A549 (cell line): ENCODE data around the gene TNNI2. TPM values are rescaled to one million over a fixed set of nuclear protein-coding genes. Genes with fewer than 3 reads are reported as not detected.

Experiments used
- ATAC-seq, 2 experiments: fragments of 200-7000 bp in 1 of 2; fragments of >200 bp in 1 of 2; cut with Nextera tagmentation in 1 of 2; cut with Tn5 transposase in 1 of 2; 3 replicates each; pipeline versions ENCODE4 v1.8.0 to v1.9.1; 2018 to 2020; ENCODE audit warnings: mild to moderate bottlenecking in 1 of 2, moderate library complexity in 1 of 2
- CTCF ChIA-PET: fragments of 300-600 bp; sonication (Branson Sonifier 250); formaldehyde crosslinking; extraction: SDS; loops from one replicate; lab custom pipeline; 2021; ENCODE audit warnings: antibody characterized with exemption, inconsistent platforms; lab: Yijun Ruan, JAX
- POLR2A ChIA-PET: fragments of 350-600 bp; formaldehyde crosslinking; extraction: SDS; loops from one replicate; lab custom pipeline; 2021; ENCODE audit warnings: antibody characterized with exemption, inconsistent platforms; lab: Yijun Ruan, JAX
- DNase-seq, 2 experiments: peaks; one replicate each; pipeline versions ENCODE4 v3.0.0 to v3.0.0-alpha.2; 2011 to 2016; ENCODE audit warnings: low read depth in 1 of 2, low spot score in 1 of 2
- FAIRE-seq: peaks from 2 replicates; lab custom pipeline; 2011; peaks lifted over from hg19 to GRCh38; lab: Jason Lieb, UNC
- H3K27ac ChIP-seq, 2 experiments: fragments of >200 bp; sonication (Bioruptor Twin); formaldehyde crosslinking; 3 replicates each; pipeline ENCODE4 v1.5.1; 2016 to 2017
- H3K4me1 ChIP-seq: fragments of >200 bp; sonication (Bioruptor Twin); formaldehyde crosslinking; 3 replicates; pipeline ENCODE4 v1.6.1; 2016
- H3K4me2 ChIP-seq: fragments of >200 bp; sonication (Bioruptor Twin); formaldehyde crosslinking; 3 replicates; pipeline ENCODE4 v1.6.1; 2016
- H3K4me3 ChIP-seq: fragments of >200 bp; sonication (Bioruptor Twin); formaldehyde crosslinking; 3 replicates; pipeline ENCODE4 v1.5.1; 2016
- H3K9me3 ChIP-seq: fragments of >200 bp; sonication (Bioruptor Twin); formaldehyde crosslinking; 3 replicates; pipeline ENCODE4 v1.6.1; 2016
- CHD4 ChIP-seq: fragments of 200-600 bp; sonication (generic); IDR thresholded peaks from 2 replicates; pipeline ENCODE4 v1.6.1; 2016; ENCODE audit warnings: antibody characterized with exemption, mild to moderate bottlenecking, borderline replicate concordance
- ESRRA ChIP-seq: fragments of 150-350 bp; IDR thresholded peaks from 2 replicates; pipeline ENCODE4 v1.6.1; 2014; ENCODE audit warnings: mild to moderate bottlenecking, low read length, borderline replicate concordance
- HDAC2 ChIP-seq: fragments of 200-600 bp; sonication (generic); IDR thresholded peaks from 2 replicates; pipeline ENCODE4 v1.6.1; 2016
- HEYL ChIP-seq: fragments of 250-450 bp; sonication (Bioruptor Pico); IDR thresholded peaks from 2 replicates; pipeline ENCODE4 v1.8.0; 2021; ENCODE audit warnings: mild to moderate bottlenecking, moderate library complexity
- HOXB5 ChIP-seq: fragments of 250-450 bp; sonication (Bioruptor Pico); IDR thresholded peaks from 2 replicates; pipeline ENCODE4 v1.5.0; 2020; ENCODE audit warnings: mild to moderate bottlenecking, moderate library complexity
- MAFK ChIP-seq: fragments of 450-650 bp; IDR thresholded peaks from 2 replicates; pipeline ENCODE4 v1.6.1; 2014; ENCODE audit not compliant: partially characterized antibody
- MAZ ChIP-seq: fragments of 150-350 bp; IDR thresholded peaks from 2 replicates; pipeline ENCODE4 v1.6.1; 2014; ENCODE audit warnings: antibody characterized with exemption, low read depth, low read length, borderline replicate concordance
- PHF8 ChIP-seq: fragments of 200-600 bp; sonication (generic); IDR thresholded peaks from 2 replicates; pipeline ENCODE4 v1.6.1; 2016; ENCODE audit warnings: low read depth, mild to moderate bottlenecking, antibody characterized with exemption, moderate library complexity, borderline replicate concordance
- RAD21 ChIP-seq, 2 experiments: fragments of >200 bp in 1 of 2; sonication (Bioruptor Twin) in 1 of 2; formaldehyde crosslinking in 1 of 2; IDR thresholded peaks in 1 of 2; conservative IDR thresholded peaks in 1 of 2; 2 replicates in 1 of 2; 3 replicates in 1 of 2; pipeline ENCODE4 v1.6.1; 2012 to 2018; ENCODE audit warnings: inconsistent platforms in 1 of 2
- ZC3H11A ChIP-seq: fragments of 450-650 bp; IDR thresholded peaks from 2 replicates; pipeline ENCODE4 v1.6.1; 2014; ENCODE audit warnings: antibody characterized with exemption, mild to moderate bottlenecking
- ZFP36 ChIP-seq: fragments of 450-650 bp; IDR thresholded peaks from 2 replicates; pipeline ENCODE4 v1.6.1; 2014; ENCODE audit warnings: borderline replicate concordance; ENCODE audit not compliant: partially characterized antibody
- WGBS: methylation state at CpG from one replicate; pipeline ENCODE4 v1.1.6; 2017; ENCODE audit errors: missing lambda C conversion rate; 5-methylcytosine and 5-hydroxymethylcytosine counted together
- polyA plus RNA-seq, 4 experiments: library from polyadenylated mRNA; depleted of rRNA in 3 of 4; stranded (reverse); fragments of >200 nt; fragmentation: RNase III in 1 of 4; extraction: RNeasy Plus Mini Kit Qiagen cat#74134 plus additional on column Dnase treatment in 1 of 4; gene quantifications; 2 replicates in 3 of 4; 3 replicates in 1 of 4; pipeline ENCODE4 v1.2.3, GENCODE V29; 2011 to 2017
- TF ChIP-seq, protein P1 (sequence below): fragments of >200 bp; sonication (Bioruptor Twin); formaldehyde crosslinking; IDR thresholded peaks from 3 replicates; pipeline ENCODE4 v1.5.1; 2016
- TF ChIP-seq, protein P2 (sequence below): fragments of 200-600 bp; sonication (generic); IDR thresholded peaks from 2 replicates; pipeline ENCODE4 v1.6.1; 2016; ENCODE audit warnings: antibody characterized with exemption, mild to moderate bottlenecking, moderate library complexity
- TF ChIP-seq, protein P3 (sequence below): IDR thresholded peaks from 2 replicates; pipeline ENCODE4 v1.6.1; 2012
- TF ChIP-seq, protein P4 (sequence below): fragments of 450-650 bp; IDR thresholded peaks from 2 replicates; pipeline ENCODE4 v1.6.1; 2014; ENCODE audit warnings: antibody characterized with exemption
- TF ChIP-seq, protein P5 (sequence below): IDR thresholded peaks from 2 replicates; pipeline ENCODE4 v1.6.1; 2012

TNNI2 gene
- polyA plus RNA-seq, 2 of the 4 experiments (the other 2 are of a cell fraction), result not detected

DNA sequence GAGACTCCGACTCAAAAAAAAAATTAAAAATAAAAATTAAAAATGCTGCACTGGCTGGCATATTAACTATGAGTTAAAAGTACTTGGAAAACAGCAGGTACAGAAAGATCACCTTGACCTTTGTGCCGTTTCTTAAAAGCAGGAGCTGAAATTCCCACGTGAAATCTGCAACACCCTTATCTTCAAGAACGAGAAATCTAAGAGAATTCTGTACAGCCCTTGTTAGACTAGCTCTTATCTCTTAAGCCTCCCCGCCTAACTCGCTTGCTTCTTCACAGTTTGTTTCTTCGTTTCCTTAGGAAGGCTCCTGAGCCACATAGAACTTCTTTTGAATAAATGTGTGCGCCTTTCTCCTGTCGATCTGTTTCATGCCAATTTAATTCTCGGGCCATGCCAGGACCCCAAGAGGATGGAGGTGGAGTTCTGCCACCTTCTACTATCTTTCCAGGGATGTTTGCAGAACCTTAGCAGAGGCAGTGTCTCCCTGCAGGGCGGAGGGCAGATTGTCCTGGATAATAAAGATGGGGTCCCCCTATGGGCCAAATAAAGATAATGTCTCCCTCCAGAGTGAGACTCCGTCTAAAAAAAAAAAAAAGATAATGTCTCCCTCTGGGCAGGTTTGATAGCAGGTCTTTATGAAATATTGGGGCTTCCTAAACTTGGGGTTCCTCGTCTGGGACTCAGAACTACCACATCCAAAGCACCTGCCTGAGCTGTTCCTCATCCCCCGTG is 31.4 kb upstream of the TNNI2 start:
- peak; percentile 81 to 92; a peak in 5 of 6 replicates for ATAC-seq
- Histone ChIP-seq H3K27ac (no peak overlapping the region), H3K4me2 (no peak overlapping the region), H3K4me3 (no peak overlapping the region), H3K4me1 (no peaks in the 10 kb centered on the region), H3K9me3 (peaks cover 5% of the 10 kb centered on the region; the same call in 2 of the 3 replicates)
- POLR2A ChIA-PET, result no interaction called here
- CTCF ChIA-PET, result interaction anchor here (0.5 to 9.6 kb wide), 20 partner anchors 9 to 345 kb away, joined by 3 to 75 read pairs (median 5); partner anchors contain the start of gene SYT8
- no peak for FAIRE-seq
- TF ChIP-seq HOXB5 (CRISPR knock-in tag) (no peak), ESRRA (no peak), RAD21 (conservative IDR thresholded peaks at IDR 0.05 in 1 of 2, IDR thresholded peaks at IDR 0.05 in 1 of 2) (peak; percentile 25 to 44; a peak in 3 of 5 replicates)
- TF ChIP-seq, protein P1, sequence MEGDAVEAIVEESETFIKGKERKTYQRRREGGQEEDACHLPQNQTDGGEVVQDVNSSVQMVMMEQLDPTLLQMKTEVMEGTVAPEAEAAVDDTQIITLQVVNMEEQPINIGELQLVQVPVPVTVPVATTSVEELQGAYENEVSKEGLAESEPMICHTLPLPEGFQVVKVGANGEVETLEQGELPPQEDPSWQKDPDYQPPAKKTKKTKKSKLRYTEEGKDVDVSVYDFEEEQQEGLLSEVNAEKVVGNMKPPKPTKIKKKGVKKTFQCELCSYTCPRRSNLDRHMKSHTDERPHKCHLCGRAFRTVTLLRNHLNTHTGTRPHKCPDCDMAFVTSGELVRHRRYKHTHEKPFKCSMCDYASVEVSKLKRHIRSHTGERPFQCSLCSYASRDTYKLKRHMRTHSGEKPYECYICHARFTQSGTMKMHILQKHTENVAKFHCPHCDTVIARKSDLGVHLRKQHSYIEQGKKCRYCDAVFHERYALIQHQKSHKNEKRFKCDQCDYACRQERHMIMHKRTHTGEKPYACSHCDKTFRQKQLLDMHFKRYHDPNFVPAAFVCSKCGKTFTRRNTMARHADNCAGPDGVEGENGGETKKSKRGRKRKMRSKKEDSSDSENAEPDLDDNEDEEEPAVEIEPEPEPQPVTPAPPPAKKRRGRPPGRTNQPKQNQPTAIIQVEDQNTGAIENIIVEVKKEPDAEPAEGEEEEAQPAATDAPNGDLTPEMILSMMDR, result peak; percentile 14; the same call in 1 of the 3 replicates
- peak; percentile 32 to 59 for DNase-seq
- 52% methylated on average over 14 of the region's 14 CpGs for WGBS

DNA sequence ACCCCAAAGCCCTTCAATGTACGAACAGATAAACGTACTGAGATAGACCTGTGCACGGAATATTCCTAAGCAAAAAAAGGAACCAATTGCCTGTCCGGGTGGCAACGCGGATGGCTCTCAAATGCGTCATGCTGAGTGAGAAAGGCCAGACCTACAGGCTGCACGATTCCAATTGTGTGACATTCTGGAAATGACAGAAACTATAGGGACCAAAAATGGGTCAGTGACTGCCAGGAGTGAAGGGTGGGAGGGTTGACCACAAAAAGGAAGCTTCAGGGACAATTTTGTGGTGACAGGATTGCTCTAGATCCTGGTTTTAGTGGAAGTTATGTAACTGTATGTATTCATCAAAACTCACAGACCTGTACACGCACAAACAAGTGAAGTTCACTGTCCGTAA is 28.0 kb upstream of the TNNI2 start:
- CTCF ChIA-PET, result interaction anchor here (0.6 to 9.6 kb wide), 4 partner anchors 14 to 117 kb away, joined by 3 to 75 read pairs (median 37); partner anchors contain the start of gene SYT8
- 58% methylated on average over 10 of the region's 10 CpGs for WGBS
- ATAC-seq (no peak), DNase-seq (no peak)
- no peak overlapping the region for H3K4me3 ChIP-seq
- TF ChIP-seq MAZ, result no peak
- no peak for TF ChIP-seq PHF8
- no peak for TF ChIP-seq CHD4
- TF ChIP-seq, protein P2, sequence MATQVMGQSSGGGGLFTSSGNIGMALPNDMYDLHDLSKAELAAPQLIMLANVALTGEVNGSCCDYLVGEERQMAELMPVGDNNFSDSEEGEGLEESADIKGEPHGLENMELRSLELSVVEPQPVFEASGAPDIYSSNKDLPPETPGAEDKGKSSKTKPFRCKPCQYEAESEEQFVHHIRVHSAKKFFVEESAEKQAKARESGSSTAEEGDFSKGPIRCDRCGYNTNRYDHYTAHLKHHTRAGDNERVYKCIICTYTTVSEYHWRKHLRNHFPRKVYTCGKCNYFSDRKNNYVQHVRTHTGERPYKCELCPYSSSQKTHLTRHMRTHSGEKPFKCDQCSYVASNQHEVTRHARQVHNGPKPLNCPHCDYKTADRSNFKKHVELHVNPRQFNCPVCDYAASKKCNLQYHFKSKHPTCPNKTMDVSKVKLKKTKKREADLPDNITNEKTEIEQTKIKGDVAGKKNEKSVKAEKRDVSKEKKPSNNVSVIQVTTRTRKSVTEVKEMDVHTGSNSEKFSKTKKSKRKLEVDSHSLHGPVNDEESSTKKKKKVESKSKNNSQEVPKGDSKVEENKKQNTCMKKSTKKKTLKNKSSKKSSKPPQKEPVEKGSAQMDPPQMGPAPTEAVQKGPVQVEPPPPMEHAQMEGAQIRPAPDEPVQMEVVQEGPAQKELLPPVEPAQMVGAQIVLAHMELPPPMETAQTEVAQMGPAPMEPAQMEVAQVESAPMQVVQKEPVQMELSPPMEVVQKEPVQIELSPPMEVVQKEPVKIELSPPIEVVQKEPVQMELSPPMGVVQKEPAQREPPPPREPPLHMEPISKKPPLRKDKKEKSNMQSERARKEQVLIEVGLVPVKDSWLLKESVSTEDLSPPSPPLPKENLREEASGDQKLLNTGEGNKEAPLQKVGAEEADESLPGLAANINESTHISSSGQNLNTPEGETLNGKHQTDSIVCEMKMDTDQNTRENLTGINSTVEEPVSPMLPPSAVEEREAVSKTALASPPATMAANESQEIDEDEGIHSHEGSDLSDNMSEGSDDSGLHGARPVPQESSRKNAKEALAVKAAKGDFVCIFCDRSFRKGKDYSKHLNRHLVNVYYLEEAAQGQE, result no peak
- TF ChIP-seq, all 56 proteins: peak for 0
- H3K9me3 ChIP-seq, result peaks cover 9% of the 10 kb centered on the region; the same call in 2 of the 3 replicates
- H3K4me1 ChIP-seq, result no peaks in the 10 kb centered on the region
- no peak for FAIRE-seq
- H3K4me2 ChIP-seq, result no peak overlapping the region
- POLR2A ChIA-PET, result no interaction called here
- no peak overlapping the region for H3K27ac ChIP-seq

DNA sequence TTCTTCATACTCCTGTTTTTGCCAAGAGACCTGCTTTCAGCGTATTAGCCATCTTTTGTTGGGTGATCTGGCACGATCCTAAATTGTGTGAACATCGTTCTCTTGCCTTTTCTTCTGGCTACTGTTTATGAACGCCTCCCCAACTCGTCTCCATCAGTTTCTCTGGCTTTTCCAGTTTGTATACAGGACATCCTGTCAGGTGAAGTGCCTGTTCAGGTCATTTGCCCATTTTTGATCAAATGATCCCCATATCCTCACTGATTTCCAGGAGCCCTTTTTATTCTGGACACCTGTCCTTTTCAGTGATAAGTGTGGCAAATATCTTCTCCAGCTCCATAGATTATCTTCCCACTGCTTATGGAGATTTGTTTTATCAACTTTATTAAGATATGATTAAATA is 26.5 kb upstream of the TNNI2 start:
- ChIA-PET POLR2A (no interaction called here), CTCF (interaction anchor here (0.7 to 9.6 kb wide), 3 partner anchors 20 to 118 kb away, joined by 3 to 75 read pairs (median 71); partner anchors contain the start of gene SYT8)
- Histone ChIP-seq H3K27ac (no peak overlapping the region), H3K9me3 (peaks cover 9% of the 10 kb centered on the region; the same call in 2 of the 3 replicates), H3K4me3 (no peak overlapping the region), H3K4me2 (no peak overlapping the region), H3K4me1 (no peaks in the 10 kb centered on the region)
- TF ChIP-seq, protein P3, sequence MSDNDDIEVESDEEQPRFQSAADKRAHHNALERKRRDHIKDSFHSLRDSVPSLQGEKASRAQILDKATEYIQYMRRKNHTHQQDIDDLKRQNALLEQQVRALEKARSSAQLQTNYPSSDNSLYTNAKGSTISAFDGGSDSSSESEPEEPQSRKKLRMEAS, result no peak
- TF ChIP-seq, protein P4, sequence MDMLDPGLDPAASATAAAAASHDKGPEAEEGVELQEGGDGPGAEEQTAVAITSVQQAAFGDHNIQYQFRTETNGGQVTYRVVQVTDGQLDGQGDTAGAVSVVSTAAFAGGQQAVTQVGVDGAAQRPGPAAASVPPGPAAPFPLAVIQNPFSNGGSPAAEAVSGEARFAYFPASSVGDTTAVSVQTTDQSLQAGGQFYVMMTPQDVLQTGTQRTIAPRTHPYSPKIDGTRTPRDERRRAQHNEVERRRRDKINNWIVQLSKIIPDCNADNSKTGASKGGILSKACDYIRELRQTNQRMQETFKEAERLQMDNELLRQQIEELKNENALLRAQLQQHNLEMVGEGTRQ, result no peak
- no peak for TF ChIP-seq MAFK
- TF ChIP-seq, protein P5, sequence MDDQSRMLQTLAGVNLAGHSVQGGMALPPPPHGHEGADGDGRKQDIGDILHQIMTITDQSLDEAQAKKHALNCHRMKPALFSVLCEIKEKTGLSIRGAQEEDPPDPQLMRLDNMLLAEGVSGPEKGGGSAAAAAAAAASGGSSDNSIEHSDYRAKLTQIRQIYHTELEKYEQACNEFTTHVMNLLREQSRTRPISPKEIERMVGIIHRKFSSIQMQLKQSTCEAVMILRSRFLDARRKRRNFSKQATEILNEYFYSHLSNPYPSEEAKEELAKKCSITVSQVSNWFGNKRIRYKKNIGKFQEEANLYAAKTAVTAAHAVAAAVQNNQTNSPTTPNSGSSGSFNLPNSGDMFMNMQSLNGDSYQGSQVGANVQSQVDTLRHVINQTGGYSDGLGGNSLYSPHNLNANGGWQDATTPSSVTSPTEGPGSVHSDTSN, result no peak
- TF ChIP-seq HDAC2, result no peak
- TF ChIP-seq ZC3H11A, result no peak
- TF ChIP-seq ZFP36, result no peak
- no peak for TF ChIP-seq HEYL (CRISPR knock-in tag)
- WGBS, result 42% methylated on average over 5 of the region's 5 CpGs
- no peak for DNase-seq
- no peak for ATAC-seq
- FAIRE-seq, result no peak
